H1 (cell line): ENCODE data around the gene PROX2. TPM values are rescaled to one million over a fixed set of nuclear protein-coding genes. Genes with fewer than 3 reads are reported as not detected.

Source experiments
- CTCF ChIA-PET: fragments of 300-600 bp; sonication (Branson Sonifier 250); formaldehyde crosslinking; loops from one replicate; lab custom pipeline; 2021; ENCODE audit not compliant: partially characterized antibody; lab: Charles Lee
- POLR2A ChIA-PET: fragments of 300-600 bp; sonication (Branson Sonifier 250); formaldehyde crosslinking; loops from one replicate; lab custom pipeline; 2021; ENCODE audit warnings: inconsistent platforms; ENCODE audit not compliant: partially characterized antibody; lab: Charles Lee
- DNase-seq, 2 experiments: peaks; one replicate each; pipeline versions ENCODE4 v3.0.0 to v3.0.0-alpha.2; 2010 to 2022; ENCODE audit warnings: low spot score in 2 of 2, low read depth in 1 of 2, mixed read lengths in 1 of 2
- FAIRE-seq: peaks from 2 replicates; lab custom pipeline; 2011; peaks lifted over from hg19 to GRCh38; lab: Jason Lieb, UNC
- H2AFZ ChIP-seq: 2 replicates; pipeline ENCODE4 v1.8.1; 2012; ENCODE audit warnings: low read length, inconsistent platforms
- H2AK5ac ChIP-seq: 2 replicates; pipeline ENCODE4 v1.6.1; 2013; ENCODE audit warnings: low read depth, low read length
- H2BK120ac ChIP-seq: replicated peaks from 2 replicates; pipeline ENCODE3; 2013; ENCODE audit warnings: low read depth, low read length, inconsistent platforms
- H2BK12ac ChIP-seq: 2 replicates; pipeline ENCODE4 v1.6.1; 2013; ENCODE audit warnings: low read depth, low read length
- H2BK15ac ChIP-seq: 2 replicates; pipeline ENCODE4 v1.6.1; 2013; ENCODE audit warnings: low read length
- H2BK20ac ChIP-seq: 2 replicates; pipeline ENCODE4 v1.6.1; 2013; ENCODE audit warnings: low read length
- H2BK5ac ChIP-seq: 2 replicates; pipeline ENCODE4 v1.6.1; 2013; ENCODE audit warnings: low read depth, low read length
- H3K14ac ChIP-seq: 2 replicates; pipeline ENCODE4 v1.6.1; 2013; ENCODE audit warnings: inconsistent platforms; ENCODE audit not compliant: insufficient read length
- H3K18ac ChIP-seq: 2 replicates; pipeline ENCODE4 v1.6.1; 2013; ENCODE audit warnings: low read length; ENCODE audit errors: extremely low read depth
- H3K23ac ChIP-seq: 2 replicates; pipeline ENCODE4 v1.6.1; 2013; ENCODE audit warnings: inconsistent platforms; ENCODE audit not compliant: insufficient read length
- H3K23me2 ChIP-seq: 2 replicates; pipeline ENCODE4 v1.6.1; 2013; ENCODE audit warnings: low read depth, low read length
- H3K27ac ChIP-seq: 2 replicates; pipeline ENCODE4 v1.6.1; 2011; ENCODE audit warnings: low read depth, low read length, inconsistent platforms
- H3K27me3 ChIP-seq, 4 experiments: replicated peaks in 1 of 4; 1 replicate in 1 of 4; 2 replicates in 3 of 4; pipeline versions ENCODE4 v1.6.1 to v1.8.1; 2011 to 2013; ENCODE audit warnings: low read length in 3 of 4, mild to moderate bottlenecking in 3 of 4, inconsistent platforms in 2 of 4, mixed read lengths in 2 of 4, moderate library complexity in 1 of 4; ENCODE audit not compliant: control insufficient read depth in 3 of 4, insufficient read depth in 3 of 4; ENCODE audit errors: extremely low read depth in 1 of 4
- H3K36me3 ChIP-seq, 4 experiments: 2 replicates each; pipeline versions ENCODE4 v1.6.1 to v1.8.1; 2011 to 2013; ENCODE audit warnings: mild to moderate bottlenecking in 4 of 4, low read length in 3 of 4, moderate library complexity in 2 of 4, control low read depth in 1 of 4, inconsistent platforms in 1 of 4; ENCODE audit not compliant: insufficient read depth in 4 of 4, control insufficient read depth in 2 of 4
- H3K4ac ChIP-seq: replicated peaks from 2 replicates; pipeline ENCODE3; 2013; ENCODE audit warnings: low read length, low read depth, mixed read lengths, inconsistent platforms; ENCODE audit not compliant: insufficient read length
- H3K4me1 ChIP-seq, 4 experiments: replicated peaks in 1 of 4; 1 replicate in 1 of 4; 2 replicates in 3 of 4; pipeline versions ENCODE4 v1.6.1 to v1.8.1; 2011 to 2013; ENCODE audit warnings: low read length in 3 of 4, inconsistent platforms in 2 of 4, mixed read lengths in 1 of 4; ENCODE audit not compliant: insufficient read depth in 4 of 4, control insufficient read depth in 3 of 4
- H3K4me2 ChIP-seq, 2 experiments: 2 replicates each; pipeline versions ENCODE4 v1.6.1 to v1.8.1; 2011 to 2013; ENCODE audit warnings: low read depth in 2 of 2, low read length in 2 of 2, control low read depth in 1 of 2, inconsistent platforms in 1 of 2, mild to moderate bottlenecking in 1 of 2; ENCODE audit not compliant: insufficient read depth in 1 of 2
- H3K4me3 ChIP-seq, 4 experiments: fragments of 200-600, 300-600 bp in 1 of 4; sonication (generic), shearing (Covaris generic), sonication (Bioruptor Twin) in 1 of 4; 2 replicates each; pipeline versions ENCODE4 v1.5.1 to v1.8.1; 2011 to 2016; ENCODE audit warnings: low read length in 4 of 4, low read depth in 3 of 4, control low read depth in 2 of 4, inconsistent platforms in 2 of 4, mild to moderate bottlenecking in 2 of 4, mixed read lengths in 1 of 4, moderate library complexity in 1 of 4; ENCODE audit not compliant: insufficient read depth in 2 of 4; ENCODE audit errors: extremely low read depth in 1 of 4
- H3K56ac ChIP-seq: replicated peaks from 2 replicates; pipeline ENCODE3; 2013; ENCODE audit warnings: low read depth, mild to moderate bottlenecking, mixed read lengths, low read length, inconsistent platforms; ENCODE audit not compliant: insufficient read length
- H3K79me1 ChIP-seq: 2 replicates; pipeline ENCODE4 v1.6.1; 2013; ENCODE audit warnings: low read depth, low read length, control low read depth
- H3K79me2 ChIP-seq, 2 experiments: 2 replicates each; pipeline versions ENCODE4 v1.6.1 to v1.8.1; 2012 to 2013; ENCODE audit warnings: low read length in 2 of 2, mild to moderate bottlenecking in 2 of 2, inconsistent platforms in 1 of 2; ENCODE audit not compliant: insufficient read depth in 2 of 2, control insufficient read depth in 1 of 2
- H3K9ac ChIP-seq, 4 experiments: replicated peaks in 1 of 4; 1 replicate in 1 of 4; 2 replicates in 3 of 4; pipeline versions ENCODE4 v1.6.1 to v1.8.1; 2011 to 2013; ENCODE audit warnings: low read depth in 3 of 4, low read length in 3 of 4, control low read depth in 2 of 4, mild to moderate bottlenecking in 2 of 4, moderate library complexity in 2 of 4, inconsistent platforms in 1 of 4; ENCODE audit errors: extremely low read depth in 1 of 4
- H3K9me3 ChIP-seq, 2 experiments: 2 replicates each; pipeline versions ENCODE4 v1.6.1 to v1.8.1; 2012 to 2013; ENCODE audit warnings: mild to moderate bottlenecking in 2 of 2, moderate library complexity in 2 of 2, control low read depth in 1 of 2, inconsistent platforms in 1 of 2, low read depth in 1 of 2, low read length in 1 of 2, mixed read lengths in 1 of 2; ENCODE audit not compliant: insufficient read depth in 2 of 2
- H4K20me1 ChIP-seq, 2 experiments: replicated peaks in 1 of 2; 2 replicates each; pipeline versions ENCODE3 to v1.8.1; 2011 to 2013; ENCODE audit warnings: inconsistent platforms in 2 of 2, low read length in 2 of 2, mild to moderate bottlenecking in 1 of 2; ENCODE audit not compliant: insufficient read depth in 2 of 2, control insufficient read depth in 1 of 2
- H4K5ac ChIP-seq: 2 replicates; pipeline ENCODE4 v1.6.1; 2013; ENCODE audit warnings: low read length, low read depth, mixed read lengths, inconsistent platforms; ENCODE audit not compliant: insufficient read length
- H4K8ac ChIP-seq: 2 replicates; pipeline ENCODE4 v1.8.0; 2013; ENCODE audit warnings: mild to moderate bottlenecking, moderate library complexity, low read length, inconsistent platforms; ENCODE audit not compliant: insufficient read depth; ENCODE audit errors: extremely low read depth
- H4K91ac ChIP-seq: replicated peaks from 2 replicates; pipeline ENCODE3; 2013; ENCODE audit warnings: low read length, mixed read lengths, inconsistent platforms; ENCODE audit not compliant: insufficient read length
- CHD1 ChIP-seq: IDR thresholded peaks from 2 replicates; pipeline ENCODE4 v1.6.1; 2012; ENCODE audit warnings: low read depth, low read length, improper control_type of control experiment
- EGR1 ChIP-seq: IDR thresholded peaks from 2 replicates; pipeline ENCODE4 v1.6.1; 2011; ENCODE audit warnings: low read depth, low read length, borderline replicate concordance
- EZH2 ChIP-seq: fragments of 200-600 bp; sonication (generic); IDR thresholded peaks from 2 replicates; pipeline ENCODE4 v1.7.1; 2012; ENCODE audit warnings: low read depth, mild to moderate bottlenecking, moderate library complexity, low read length, inconsistent platforms; ENCODE audit not compliant: severe bottlenecking
- GABPA ChIP-seq: IDR thresholded peaks from 2 replicates; pipeline ENCODE4 v1.6.1; 2011; ENCODE audit warnings: mild to moderate bottlenecking, low read length, moderate library complexity, borderline replicate concordance; ENCODE audit not compliant: insufficient read depth
- HDAC6 ChIP-seq: IDR thresholded peaks from one replicate; pipeline ENCODE4 v1.7.1; 2012; ENCODE audit warnings: low read depth, mild to moderate bottlenecking, inconsistent platforms, low read length, moderate library complexity
- MAX ChIP-seq: IDR thresholded peaks from 2 replicates; pipeline ENCODE4 v1.6.1; 2012; ENCODE audit warnings: inconsistent platforms
- POLR2A ChIP-seq, 2 experiments: IDR thresholded peaks; 1 replicate in 1 of 2; 2 replicates in 1 of 2; pipeline ENCODE4 v1.6.1; 2011; ENCODE audit warnings: low read depth in 2 of 2, low read length in 2 of 2, mild to moderate bottlenecking in 2 of 2; ENCODE audit errors: control extremely low read depth in 1 of 2
- POU5F1 ChIP-seq: IDR thresholded peaks from 2 replicates; pipeline ENCODE4 v1.6.1; 2011; ENCODE audit warnings: low read depth, mild to moderate bottlenecking, low read length, moderate library complexity
- SRF ChIP-seq: IDR thresholded peaks from 2 replicates; pipeline ENCODE4 v1.6.1; 2011; ENCODE audit warnings: mild to moderate bottlenecking, low read depth, low read length, moderate library complexity
- TEAD4 ChIP-seq: IDR thresholded peaks from 2 replicates; pipeline ENCODE4 v1.6.1; 2012; ENCODE audit warnings: low read depth, low read length, inconsistent platforms, mixed read lengths
- ZNF274 ChIP-seq: IDR thresholded peaks from 2 replicates; pipeline ENCODE4 v1.7.0; 2012; ENCODE audit warnings: low read length, borderline replicate concordance; ENCODE audit errors: extremely low read depth
- WGBS, 2 experiments: shearing (Covaris generic) in 1 of 2; methylation state at CpG; one replicate each; pipeline versions ENCODE4 v1.1.6 to v1.1.7; 2013 to 2015; ENCODE audit warnings: low lambda C conversion rate in 2 of 2, mixed read lengths in 2 of 2, inconsistent platforms in 1 of 2, low coverage in 1 of 2, missing lambda C conversion rate in 1 of 2; ENCODE audit not compliant: insufficient replicate concordance in 2 of 2, insufficient coverage in 1 of 2, insufficient read length in 1 of 2; ENCODE audit errors: extremely low coverage in 1 of 2, missing lambda C conversion rate in 1 of 2; 5-methylcytosine and 5-hydroxymethylcytosine counted together
- polyA plus RNA-seq, 7 experiments: library from polyadenylated mRNA; depleted of rRNA in 3 of 7; stranded (reverse) in 5 of 7; unstranded in 2 of 7; fragments of >200 nt in 5 of 7; fragments of 200-250 nt in 2 of 7; gene quantifications; 1 replicate in 5 of 7; 2 replicates in 1 of 7; 4 replicates in 1 of 7; pipeline versions ENCODE4 v1.2.1 to v1.2.3, GENCODE V29; 2011 to 2013; ENCODE audit warnings: missing spikeins in 2 of 7, mixed read lengths in 2 of 7
- total RNA-seq: library from RNA; stranded (reverse); fragmentation: NEBNext Ultra II Directional; extraction: Animal tissue kit (Norgen Biotek cat#: 25700); gene quantifications from 2 replicates; pipeline ENCODE4 v1.2.1, GENCODE V29; 2021
- TF ChIP-seq, protein P1 (sequence below): IDR thresholded peaks from 2 replicates; pipeline ENCODE4 v1.6.1; 2012; ENCODE audit warnings: low read length, inconsistent platforms

Gene PROX2
- total and polyA plus RNA-seq, 2 of the 8 experiments (the other 6 are each of a cell fraction or from before 2014, with no cell fraction given) = 0.03 TPM; not detected in 1

DNA sequence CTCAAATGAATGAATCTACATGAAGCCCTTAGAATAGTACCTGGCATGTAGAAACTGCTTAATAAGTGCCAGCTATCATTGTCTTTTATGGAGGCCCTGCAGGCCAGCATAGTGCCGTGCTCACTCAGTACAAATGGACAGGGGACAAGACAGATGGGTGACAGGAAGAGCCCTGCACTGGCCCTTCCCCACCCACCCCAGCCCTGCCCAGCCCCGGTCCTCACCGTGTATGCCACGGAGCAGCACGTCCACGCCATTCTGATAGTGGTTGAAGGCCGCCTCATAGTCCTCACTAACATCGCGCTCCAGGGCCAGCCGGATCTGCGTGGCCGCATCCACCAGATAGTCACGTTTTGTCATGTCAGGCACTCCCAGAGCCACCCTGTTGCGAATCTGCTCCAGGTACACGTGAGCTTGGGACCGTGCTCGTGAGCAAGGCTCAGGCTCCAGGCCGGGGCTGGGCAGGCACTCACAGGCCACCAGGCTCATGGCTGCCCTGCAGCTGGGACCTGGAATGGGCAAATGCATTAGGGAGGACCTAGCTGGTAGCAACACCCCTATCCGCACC lies 45.2 kb upstream of the PROX2 start:
- Histone ChIP-seq H3K9me3 (no peaks in the 10 kb centered on the region), H3K4me2 (no peak overlapping the region), H2AFZ (no peak overlapping the region), H3K36me3 (peaks cover 0 to 3% (median 0%) of the 10 kb centered on the region in 4 experiments; a peak in 3 of 8 replicates), H3K9ac (no peak overlapping the region), H2BK15ac (no peak overlapping the region), H4K20me1 (no peaks in the 10 kb centered on the region), H3K4me1 (no peaks in the 10 kb centered on the region; a peak in 1 of 7 replicates), H3K4me3 (no peak overlapping the region), H3K79me2 (no peaks in the 10 kb centered on the region), H2AK5ac (no peak overlapping the region), H3K56ac (no peak overlapping the region), H3K4ac (no peak overlapping the region), H4K91ac (no peak overlapping the region), H4K5ac (no peak overlapping the region), H3K14ac (no peak overlapping the region), H2BK20ac (no peak overlapping the region), H3K23ac (no peak overlapping the region), H3K79me1 (no peaks in the 10 kb centered on the region), H3K23me2 (peaks cover 2% of the 10 kb centered on the region; the same call in 1 of the 2 replicates), H3K27ac (no peak overlapping the region), H4K8ac (no peak overlapping the region), H2BK5ac (no peak overlapping the region), H2BK120ac (no peak overlapping the region), H2BK12ac (no peak overlapping the region), H3K18ac (no peak overlapping the region), H3K27me3 (0 out of 7 replicates have a peak, but pooled peaks cover 0 to 2% (median 0%) of the 10 kb centered on the region in 4 experiments)
- FAIRE-seq (no peak), DNase-seq (no peak)
- POLR2A ChIA-PET = interaction anchor here (1.8 to 3.6 kb wide), 3 partner anchors 12 to 41 kb away, joined by 4 to 16 read pairs (median 4); no protein-coding TSS in a partner anchor
- CTCF ChIA-PET = interaction anchor here (2.5 to 4.3 kb wide), 5 partner anchors 10 to 168 kb away, joined by 15 to 36 read pairs (median 19); no protein-coding TSS in a partner anchor
- 82% methylated on average over 18 of the region's 19 CpGs; no CpG with 5 or more reads in 1 of the 2 experiments for WGBS, 2 experiments
- no peak for TF ChIP-seq EGR1
- TF ChIP-seq TEAD4 = no peak
- TF ChIP-seq ZNF274 = no peak
- TF ChIP-seq, protein P1, sequence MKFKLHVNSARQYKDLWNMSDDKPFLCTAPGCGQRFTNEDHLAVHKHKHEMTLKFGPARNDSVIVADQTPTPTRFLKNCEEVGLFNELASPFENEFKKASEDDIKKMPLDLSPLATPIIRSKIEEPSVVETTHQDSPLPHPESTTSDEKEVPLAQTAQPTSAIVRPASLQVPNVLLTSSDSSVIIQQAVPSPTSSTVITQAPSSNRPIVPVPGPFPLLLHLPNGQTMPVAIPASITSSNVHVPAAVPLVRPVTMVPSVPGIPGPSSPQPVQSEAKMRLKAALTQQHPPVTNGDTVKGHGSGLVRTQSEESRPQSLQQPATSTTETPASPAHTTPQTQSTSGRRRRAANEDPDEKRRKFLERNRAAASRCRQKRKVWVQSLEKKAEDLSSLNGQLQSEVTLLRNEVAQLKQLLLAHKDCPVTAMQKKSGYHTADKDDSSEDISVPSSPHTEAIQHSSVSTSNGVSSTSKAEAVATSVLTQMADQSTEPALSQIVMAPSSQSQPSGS = no peak
- no peak for TF ChIP-seq EZH2
- no peak for TF ChIP-seq MAX
- no peak for TF ChIP-seq HDAC6
- TF ChIP-seq SRF = no peak
- TF ChIP-seq POLR2A (IDR thresholded peaks at IDR 0.05; ENCODE audit: control extremely low read depth in 1 of 2, low read depth in 2 of 2, low read length in 2 of 2) = no peak
- TF ChIP-seq CHD1 = no peak
- TF ChIP-seq GABPA = no peak
- TF ChIP-seq POU5F1 = no peak
